Measurements from ENCODE around the gene DNAJB9.
"Not testable (repeated sequence)": the region's sequence is repeated elsewhere in the genome, so short reads cannot be mapped to it uniquely, and the experiment has no call there.

The DNAJB9 gene

DNA sequence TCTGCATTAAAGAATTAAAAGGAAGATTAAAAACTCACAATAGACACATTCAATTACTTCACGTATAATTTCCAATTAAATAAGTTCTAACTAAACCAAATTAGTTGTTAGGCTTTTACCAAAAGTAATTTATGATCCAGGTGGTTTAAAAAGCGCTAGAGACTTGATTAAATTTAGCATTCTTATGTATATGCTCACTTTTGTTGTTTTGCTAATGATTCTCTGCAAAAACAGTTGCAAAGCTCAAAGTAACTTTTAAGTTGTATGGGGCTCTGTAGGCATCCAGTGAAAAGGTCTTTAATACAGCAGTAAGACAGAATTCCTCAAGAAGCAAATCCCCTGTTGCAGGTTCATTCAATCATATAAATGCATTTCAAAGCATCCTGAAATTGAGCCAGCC, 28.2 kb upstream of the DNAJB9 start:
- in situ Hi-C loops (cut with HindIII; ENCODE audit: low pct_unique_long_range_greater_than_20kb, low sequenced_read_pairs) = no loop called here
- no peak for DNase-seq (ENCODE audit: low read depth in 1 of 2, low spot score in 1 of 2)
- no peak for TF ChIP-seq JUND (IDR thresholded peaks at IDR 0.05; ENCODE audit: low read depth)

DNA sequence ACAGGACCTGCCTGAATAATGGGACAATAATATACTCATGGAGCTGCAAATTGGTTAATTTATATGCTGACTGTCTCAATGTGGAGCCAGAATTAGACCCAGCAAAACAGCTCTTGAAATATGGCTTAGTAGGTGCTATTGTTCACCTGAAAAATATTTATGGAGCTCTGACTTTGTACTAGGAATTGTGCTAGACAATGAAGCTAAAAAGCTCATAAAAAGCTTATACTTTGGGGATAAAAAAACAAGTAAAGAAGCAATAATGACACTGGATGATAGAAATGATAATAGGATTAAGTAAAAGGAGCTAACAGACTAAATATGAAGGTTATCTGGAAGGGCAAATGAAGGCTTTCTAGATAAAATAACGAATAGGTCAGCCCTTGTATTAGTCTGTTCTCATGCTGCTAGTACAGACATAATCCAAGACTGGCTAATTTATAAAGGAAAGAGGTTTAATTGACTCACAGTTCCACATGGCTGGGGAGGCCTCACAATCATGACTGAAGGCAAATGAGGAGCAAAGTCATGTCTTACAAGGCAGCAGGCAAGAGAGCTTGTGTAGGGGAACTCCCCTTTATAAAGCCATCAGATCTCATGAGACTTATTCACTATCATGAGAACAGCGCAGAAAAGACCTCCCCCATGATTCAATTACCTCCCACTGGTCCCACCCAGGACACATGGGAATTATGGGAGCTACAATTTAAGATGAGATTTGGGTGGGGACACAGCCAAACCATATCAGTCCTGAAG, 21.4 kb upstream of the DNAJB9 start:
- DNase-seq (ENCODE audit: low read depth in 1 of 2, low spot score in 1 of 2); in situ Hi-C loops (cut with HindIII; ENCODE audit: low pct_unique_long_range_greater_than_20kb, low sequenced_read_pairs): not testable (repeated sequence)

GRCh38 chr7:108556665-108557064, 13.0 kb upstream of the DNAJB9 start:
- DNase-seq (ENCODE audit: low read depth in 1 of 2, low spot score in 1 of 2); in situ Hi-C loops (cut with HindIII; ENCODE audit: low pct_unique_long_range_greater_than_20kb, low sequenced_read_pairs): not testable (repeated sequence)

DNA sequence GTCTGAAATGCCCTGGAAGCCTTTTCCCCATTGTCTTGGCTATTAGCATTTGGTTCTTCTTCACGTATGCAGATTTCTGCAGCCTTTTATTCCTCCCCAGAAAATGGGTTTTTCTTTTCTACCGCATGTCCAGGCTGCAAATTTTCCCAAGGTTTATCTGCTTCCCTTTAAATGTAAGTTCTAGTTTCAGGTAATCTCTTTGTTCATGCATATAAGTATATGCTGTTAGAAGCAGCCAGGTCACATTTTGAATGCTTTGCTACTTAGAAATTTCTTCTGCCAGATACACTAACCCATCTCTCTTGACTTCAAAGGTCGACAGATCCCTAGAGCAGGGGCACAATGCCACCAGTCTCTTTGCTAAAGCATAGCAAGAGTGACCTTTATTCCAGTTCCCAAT, 12.5 kb upstream of the DNAJB9 start:
- in situ Hi-C loops (cut with HindIII; ENCODE audit: low pct_unique_long_range_greater_than_20kb, low sequenced_read_pairs) = no loop called here
- no peak for DNase-seq (ENCODE audit: low read depth in 1 of 2, low spot score in 1 of 2)
- no peak for TF ChIP-seq JUND (IDR thresholded peaks at IDR 0.05; ENCODE audit: low read depth)

DNA sequence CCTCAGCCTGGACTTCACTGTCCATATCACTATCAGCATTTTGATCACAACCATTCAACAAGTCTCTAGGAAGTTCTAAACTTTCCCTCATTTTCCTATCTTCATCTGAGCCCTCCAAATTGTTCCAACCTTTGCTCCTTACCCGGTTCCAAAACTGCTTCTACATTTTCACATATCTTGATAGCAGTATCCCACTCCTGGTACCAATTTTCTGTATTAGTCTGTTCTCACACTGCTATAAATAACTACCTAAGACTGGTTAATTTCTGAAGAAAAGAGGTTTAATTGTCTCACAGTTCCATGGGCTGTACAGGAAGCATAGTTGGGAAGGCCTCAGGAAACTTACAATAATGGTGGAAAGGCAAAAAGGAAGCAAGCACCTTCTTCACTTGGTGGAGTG, 12.1 kb upstream of the DNAJB9 start:
- TF ChIP-seq JUND (IDR thresholded peaks at IDR 0.05; ENCODE audit: low read depth) = no peak
- no peak for DNase-seq (ENCODE audit: low read depth in 1 of 2, low spot score in 1 of 2)
- in situ Hi-C loops (cut with HindIII; ENCODE audit: low pct_unique_long_range_greater_than_20kb, low sequenced_read_pairs) = no loop called here

DNA sequence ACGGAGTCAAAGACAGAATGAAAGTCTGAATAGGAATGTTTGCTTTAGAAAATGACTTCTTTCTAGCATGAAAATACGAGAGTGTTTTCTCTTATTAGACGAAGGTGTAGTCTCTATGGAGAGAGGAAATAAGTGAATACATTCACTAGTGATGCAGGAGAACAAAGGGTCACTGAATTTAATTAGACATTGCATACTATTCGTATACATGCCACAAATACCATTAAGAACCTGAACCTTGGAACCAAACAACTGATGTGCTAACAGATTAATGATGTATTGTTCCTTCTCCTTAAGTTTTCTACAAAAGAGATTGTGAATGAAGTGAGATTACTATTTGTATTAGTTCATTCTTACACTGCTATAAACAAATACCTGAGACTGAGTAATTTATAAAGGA, 10.4 kb upstream of the DNAJB9 start:
- in situ Hi-C loops (cut with HindIII; ENCODE audit: low pct_unique_long_range_greater_than_20kb, low sequenced_read_pairs) = no loop called here
- TF ChIP-seq JUND (IDR thresholded peaks at IDR 0.05; ENCODE audit: low read depth) = no peak
- DNase-seq (ENCODE audit: low read depth in 1 of 2, low spot score in 1 of 2) = no peak

- no peak for DNase-seq (ENCODE audit: low read depth in 1 of 2, low spot score in 1 of 2)
- no peak for TF ChIP-seq JUND (IDR thresholded peaks at IDR 0.05; ENCODE audit: low read depth)
- in situ Hi-C loops (cut with HindIII; ENCODE audit: low pct_unique_long_range_greater_than_20kb, low sequenced_read_pairs) = no loop called here
Observed at GRCh38 chr7:108561047-108561619, 8.5 kb upstream of the DNAJB9 start.

DNA sequence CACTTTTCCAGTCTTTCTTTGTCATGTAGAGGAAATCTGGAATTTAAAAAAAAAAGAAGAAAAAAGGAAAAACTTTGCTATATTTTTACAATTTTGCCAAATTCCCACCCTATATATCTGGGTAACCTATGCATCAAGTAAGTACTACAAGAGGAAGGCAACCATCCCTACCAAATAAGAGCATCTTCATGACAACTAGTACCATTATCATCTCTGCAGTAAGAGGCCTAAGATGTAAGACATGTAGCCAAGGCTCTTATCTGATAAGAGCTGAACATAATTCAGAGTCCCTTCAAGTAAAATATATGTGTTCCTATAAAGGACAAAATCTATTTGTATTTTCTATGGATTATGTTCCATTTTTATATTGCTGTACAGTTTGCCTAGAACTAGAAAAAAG, 3.7 kb upstream of the DNAJB9 start:
- DNase-seq (ENCODE audit: low read depth in 1 of 2, low spot score in 1 of 2) = no peak
- in situ Hi-C loops (cut with HindIII; ENCODE audit: low pct_unique_long_range_greater_than_20kb, low sequenced_read_pairs) = no loop called here

DNA sequence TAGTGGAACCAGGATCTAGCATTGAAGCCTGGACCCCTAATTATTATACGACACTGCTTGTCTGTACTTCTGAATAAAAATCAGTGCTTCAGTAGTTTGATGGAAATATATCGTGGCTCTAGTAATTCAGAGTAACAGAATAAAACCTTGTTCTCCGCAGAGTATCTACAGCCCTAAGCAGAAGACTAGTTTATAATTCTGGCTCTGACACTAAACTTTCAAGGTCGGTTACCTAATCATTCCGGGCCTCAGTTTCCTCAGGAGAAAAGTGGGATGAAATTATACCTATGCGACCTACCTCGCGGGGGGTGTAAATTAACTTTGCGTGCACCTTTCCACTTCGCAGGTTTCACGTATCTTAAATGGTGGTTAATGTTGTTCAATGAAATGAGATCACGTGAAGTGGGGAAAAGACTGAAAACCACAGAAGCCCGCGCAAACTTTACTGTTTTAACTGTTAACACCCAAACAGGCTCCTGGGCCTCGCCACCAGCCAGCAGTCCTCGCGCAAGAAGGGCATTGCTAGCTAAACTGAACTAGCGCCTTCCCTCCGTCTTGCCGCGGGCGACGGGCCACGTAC, 783 bp upstream of the DNAJB9 start:
- TF ChIP-seq JUND (IDR thresholded peaks at IDR 0.05; ENCODE audit: low read depth) = no peak
- in situ Hi-C loops (cut with HindIII; ENCODE audit: low pct_unique_long_range_greater_than_20kb, low sequenced_read_pairs) = no loop called here
- no peak for DNase-seq (ENCODE audit: low read depth in 1 of 2, low spot score in 1 of 2)

More for the DNA sequence above, 3.7 kb upstream of the DNAJB9 start:
- TF ChIP-seq JUND (IDR thresholded peaks at IDR 0.05; ENCODE audit: low read depth) = no peak

GRCh38 chr7:108570146-108570755, 577 bp downstream of the DNAJB9 start:
- DNase-seq (ENCODE audit: low read depth in 1 of 2, low spot score in 1 of 2) = peak; percentile 31 to 62
- TF ChIP-seq JUND (IDR thresholded peaks at IDR 0.05; ENCODE audit: low read depth) = no peak
- in situ Hi-C loops (cut with HindIII; ENCODE audit: low pct_unique_long_range_greater_than_20kb, low sequenced_read_pairs) = no loop called here

DNA sequence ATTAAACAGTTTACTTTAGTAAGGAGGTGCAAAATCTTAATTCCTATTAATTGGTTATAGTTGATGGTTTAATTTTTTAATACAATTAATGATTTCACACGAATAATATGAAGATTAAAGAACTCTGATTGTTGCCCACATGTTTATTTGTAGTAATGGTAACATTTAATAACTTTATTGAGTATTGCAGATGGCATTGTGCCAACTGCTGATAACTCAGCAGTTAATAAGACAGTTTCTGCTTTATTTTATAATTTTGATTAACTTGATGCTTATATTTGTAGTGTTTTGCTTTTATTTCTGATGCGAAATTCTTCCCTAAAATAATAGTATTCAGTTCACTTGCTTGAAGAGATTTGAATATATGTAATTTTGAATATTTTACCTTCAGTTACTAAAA, 2.8 kb downstream of the DNAJB9 start:
- in situ Hi-C loops (cut with HindIII; ENCODE audit: low pct_unique_long_range_greater_than_20kb, low sequenced_read_pairs) = no loop called here
- no peak for TF ChIP-seq JUND (IDR thresholded peaks at IDR 0.05; ENCODE audit: low read depth)
- DNase-seq (ENCODE audit: low read depth in 1 of 2, low spot score in 1 of 2) = no peak

DNA sequence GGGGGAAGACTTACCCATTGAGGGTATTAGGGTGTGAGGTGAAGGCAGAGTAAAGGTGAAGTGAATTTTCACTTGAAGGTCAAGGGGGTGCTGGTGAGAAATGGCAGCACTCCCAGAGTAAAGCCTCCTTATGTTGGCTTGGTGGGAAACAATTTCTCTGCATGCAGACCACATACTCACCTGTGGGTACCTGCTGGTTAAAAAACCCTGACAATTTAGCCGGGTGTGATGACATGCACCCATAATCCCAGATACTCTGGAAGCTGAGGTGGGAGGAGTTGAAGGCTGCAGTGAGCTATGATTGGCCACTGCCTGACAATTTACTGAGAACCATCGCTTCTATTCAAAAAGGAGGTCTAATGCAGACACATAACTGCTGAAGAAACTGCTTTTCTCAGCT, 5.5 kb downstream of the DNAJB9 start:
- in situ Hi-C loops (cut with HindIII; ENCODE audit: low pct_unique_long_range_greater_than_20kb, low sequenced_read_pairs) = no loop called here

DNA sequence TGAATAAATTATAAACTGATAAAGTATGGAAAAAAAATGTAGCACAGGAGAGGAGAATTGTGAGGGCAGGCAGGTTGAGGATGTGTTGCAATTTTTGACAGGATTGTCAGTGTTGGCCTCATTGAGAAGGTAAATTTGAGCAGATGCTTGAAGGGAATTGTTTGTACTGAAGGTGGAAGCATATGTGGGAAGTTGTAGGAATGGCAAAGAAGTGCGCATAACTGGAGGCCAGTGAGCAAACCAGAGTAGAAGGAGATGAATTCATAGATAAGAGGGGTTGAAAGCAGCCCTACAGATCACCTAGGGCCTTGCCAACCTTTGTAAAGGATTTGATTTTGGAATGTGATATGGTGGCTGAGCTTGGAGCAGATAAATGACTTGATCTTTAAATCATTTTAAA, 6.4 kb downstream of the DNAJB9 start:
- no peak for TF ChIP-seq JUND (IDR thresholded peaks at IDR 0.05; ENCODE audit: low read depth)
- no peak for DNase-seq (ENCODE audit: low read depth in 1 of 2, low spot score in 1 of 2)
- in situ Hi-C loops (cut with HindIII; ENCODE audit: low pct_unique_long_range_greater_than_20kb, low sequenced_read_pairs) = no loop called here

More for the DNA sequence above, 5.5 kb downstream of the DNAJB9 start:
- TF ChIP-seq JUND (IDR thresholded peaks at IDR 0.05; ENCODE audit: low read depth) = no peak
- no peak for DNase-seq (ENCODE audit: low read depth in 1 of 2, low spot score in 1 of 2)
